ENCODE data around the gene TARM1. TPM values are rescaled to one million over a fixed set of nuclear protein-coding genes. Genes with fewer than 3 reads are reported as not detected.

TARM1 gene
- total and polyA plus RNA-seq, 4 donors: 0.60 to 0.71 TPM; not detected in 2

DNA sequence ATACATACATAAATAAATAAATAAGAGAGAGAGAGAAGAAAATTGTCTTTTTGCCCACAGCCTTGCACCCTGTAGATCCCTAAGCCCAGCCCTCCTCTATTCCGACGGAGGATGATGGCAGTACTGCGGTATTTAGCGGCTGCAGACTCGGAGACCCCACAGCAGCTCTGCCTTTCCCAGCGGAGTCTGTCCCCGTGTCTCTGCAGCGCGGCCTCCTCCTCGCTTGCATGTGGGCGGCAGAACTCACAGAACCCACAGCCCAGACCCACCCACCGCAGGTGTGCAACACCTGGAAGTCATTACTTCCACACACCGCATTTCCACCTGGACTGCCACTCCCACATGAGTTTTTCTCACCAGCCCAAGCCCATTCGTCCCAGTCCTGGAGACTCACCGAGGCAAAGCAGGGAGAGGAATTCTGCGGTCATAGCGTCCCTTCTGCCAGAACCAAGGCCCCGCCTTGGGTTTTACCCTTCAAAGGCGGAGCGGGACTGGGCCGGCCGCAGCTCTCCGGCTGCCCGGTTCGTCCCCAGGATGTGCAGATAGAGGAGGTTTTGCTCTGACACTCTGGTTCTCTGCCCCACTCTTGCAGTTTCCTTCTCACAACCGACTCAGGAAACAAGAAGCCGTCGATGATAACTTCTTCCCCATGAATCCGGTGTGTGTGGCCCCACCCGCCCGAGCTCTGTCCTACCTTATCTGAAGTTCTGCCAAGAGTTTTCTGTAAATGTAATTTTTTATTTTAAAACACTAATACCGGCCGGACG lies 17.6 kb downstream of the TARM1 start, which contains the start of gene VSTM1:
Gene VSTM1, minus strand, starts transcription at position 548 of the 767 bp plus-strand sequence. Its CDS starts 120 bp downstream, at position 428.
- Histone ChIP-seq H3K27ac (ENCODE audit: low read depth in 1 of 2, low read length in 1 of 2) (no peak within 1 kb of the TSS), H3K36me3 (ENCODE audit: control insufficient read depth in 4 of 4, insufficient read depth in 4 of 4, low read length in 4 of 4) (no peaks in the 10 kb centered on the region), H3K27me3 (ENCODE audit: control insufficient read depth in 3 of 3, insufficient read depth in 3 of 3, low read length in 2 of 3) (no peaks in the 10 kb centered on the region), H3K9ac (ENCODE audit: insufficient read depth in 1 of 2, low read length in 2 of 2) (no peak within 1 kb of the TSS), H3K9me3 (ENCODE audit: control insufficient read depth in 4 of 4, insufficient read depth in 3 of 4, low read length in 3 of 4) (peaks cover 0 to 3% (median 0%) of the 10 kb centered on the region in 4 donors), H3K4me3 (no peak within 1 kb of the TSS), H3K4me1 (ENCODE audit: control insufficient read depth in 5 of 5, insufficient read depth in 5 of 5, low read length in 5 of 5) (no peaks in the 10 kb centered on the region)
- no peak for DNase-seq
- no peak for ATAC-seq (ENCODE audit: insufficient read depth, low FRiP score)
- TF ChIP-seq CTCF (IDR thresholded peaks at IDR 0.05; ENCODE audit: control extremely low read depth, extremely low read depth): no peak
- WGBS, 2 donors: 49 to 68% methylated on average over 34 of the region's 34 CpGs

DNA sequence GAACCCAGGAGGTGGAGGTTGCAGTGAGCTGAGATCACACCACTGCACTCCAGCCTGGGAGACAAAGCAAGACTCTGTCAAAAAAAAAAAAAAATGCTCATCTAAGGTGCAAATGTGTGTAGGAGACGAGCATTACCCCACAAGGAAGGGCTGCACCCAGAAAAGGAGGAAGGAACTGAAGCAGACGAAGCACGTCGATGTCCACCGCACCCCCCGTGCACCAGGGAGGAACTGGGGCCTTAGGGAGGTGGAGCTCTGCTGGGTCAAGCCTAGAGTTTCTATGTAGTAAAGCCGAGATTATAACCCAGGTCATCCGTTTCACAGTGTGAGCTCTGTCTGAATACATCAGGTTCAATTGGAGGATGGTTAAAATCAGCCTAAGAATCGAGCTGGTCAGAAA lies 18.5 kb downstream of the TARM1 start:
- WGBS, 2 donors: 32 to 45% methylated on average over 9 of the region's 9 CpGs
- Histone ChIP-seq H3K9me3 (ENCODE audit: control insufficient read depth in 4 of 4, insufficient read depth in 3 of 4, low read length in 3 of 4) (peaks cover 0 to 7% (median 0%) of the 10 kb centered on the region in 4 donors), H3K27ac (ENCODE audit: low read depth in 1 of 2, low read length in 1 of 2) (no peak overlapping the region), H3K36me3 (ENCODE audit: control insufficient read depth in 4 of 4, insufficient read depth in 4 of 4, low read length in 4 of 4) (no peaks in the 10 kb centered on the region), H3K4me1 (ENCODE audit: control insufficient read depth in 5 of 5, insufficient read depth in 5 of 5, low read length in 5 of 5) (no peaks in the 10 kb centered on the region), H3K27me3 (ENCODE audit: control insufficient read depth in 3 of 3, insufficient read depth in 3 of 3, low read length in 2 of 3) (no peaks in the 10 kb centered on the region), H3K4me3 (no peak overlapping the region), H3K9ac (ENCODE audit: insufficient read depth in 1 of 2, low read length in 2 of 2) (no peak overlapping the region)
- no peak for ATAC-seq (ENCODE audit: insufficient read depth, low FRiP score)
- no peak for DNase-seq
- no peak for TF ChIP-seq CTCF (IDR thresholded peaks at IDR 0.05; ENCODE audit: control extremely low read depth, extremely low read depth)

GRCh38 chr19:54047616-54048015 lies 33.5 kb downstream of the TARM1 start:
- ATAC-seq (ENCODE audit: insufficient read depth, low FRiP score): peak; percentile 19
- 34 to 67% methylated on average over 4 of the region's 4 CpGs for WGBS, 2 donors
- Histone ChIP-seq H3K9ac (ENCODE audit: insufficient read depth in 1 of 2, low read length in 2 of 2) (no peak overlapping the region), H3K27ac (ENCODE audit: low read depth in 1 of 2, low read length in 1 of 2) (no peak overlapping the region), H3K27me3 (ENCODE audit: control insufficient read depth in 3 of 3, insufficient read depth in 3 of 3, low read length in 2 of 3) (no peaks in the 10 kb centered on the region), H3K4me1 (ENCODE audit: control insufficient read depth in 5 of 5, insufficient read depth in 5 of 5, low read length in 5 of 5) (no peaks in the 10 kb centered on the region), H3K9me3 (ENCODE audit: control insufficient read depth in 4 of 4, insufficient read depth in 3 of 4, low read length in 3 of 4) (peaks cover 0 to 5% (median 0%) of the 10 kb centered on the region in 4 donors), H3K4me3 (no peak overlapping the region), H3K36me3 (ENCODE audit: control insufficient read depth in 4 of 4, insufficient read depth in 4 of 4, low read length in 4 of 4) (no peaks in the 10 kb centered on the region)
- DNase-seq: no peak
- no peak for TF ChIP-seq CTCF (IDR thresholded peaks at IDR 0.05; ENCODE audit: control extremely low read depth, extremely low read depth)
